BE2C (cell line): Measurements from ENCODE around the gene RELL2. TPM values are rescaled to one million over a fixed set of nuclear protein-coding genes. Genes with fewer than 3 reads are reported as not detected.

Experiments used
- DNase-seq: peaks from one replicate; pipeline ENCODE4 v3.0.0-alpha.2; 2020
- H3K27me3 ChIP-seq: fragments of 250-450 bp; sonication (Bioruptor Pico); 2 replicates; pipeline ENCODE4 v1.5.1; 2020; ENCODE audit warnings: mild to moderate bottlenecking
- H3K36me3 ChIP-seq: fragments of 250-450 bp; sonication (Bioruptor Pico); 2 replicates; pipeline ENCODE4 v1.5.1; 2020; ENCODE audit warnings: mild to moderate bottlenecking
- H3K4me1 ChIP-seq: fragments of 250-450 bp; sonication (Bioruptor Pico); 2 replicates; pipeline ENCODE4 v1.5.1; 2020
- H3K4me3 ChIP-seq: 2 replicates; pipeline ENCODE4 v1.5.1; 2011; ENCODE audit warnings: low read depth, low read length
- H3K9me3 ChIP-seq: fragments of 250-450 bp; sonication (Bioruptor Pico); 2 replicates; pipeline ENCODE4 v1.5.1; 2020
- polyA plus RNA-seq: library from polyadenylated mRNA; unstranded; fragments of >200 nt; gene quantifications from one replicate; pipeline ENCODE4 v1.2.1, GENCODE V29; 2012; ENCODE audit warnings: low read depth, missing spikeins; ENCODE audit not compliant: insufficient read length, insufficient read depth
- TF ChIP-seq, protein P1 (sequence below): IDR thresholded peaks from 2 replicates; pipeline ENCODE4 v1.5.1; 2012; ENCODE audit warnings: mild to moderate bottlenecking, low read depth, low read length

The RELL2 gene, protein sequence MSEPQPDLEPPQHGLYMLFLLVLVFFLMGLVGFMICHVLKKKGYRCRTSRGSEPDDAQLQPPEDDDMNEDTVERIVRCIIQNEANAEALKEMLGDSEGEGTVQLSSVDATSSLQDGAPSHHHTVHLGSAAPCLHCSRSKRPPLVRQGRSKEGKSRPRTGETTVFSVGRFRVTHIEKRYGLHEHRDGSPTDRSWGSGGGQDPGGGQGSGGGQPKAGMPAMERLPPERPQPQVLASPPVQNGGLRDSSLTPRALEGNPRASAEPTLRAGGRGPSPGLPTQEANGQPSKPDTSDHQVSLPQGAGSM
- polyA plus RNA-seq = 62.2 TPM

GRCh38 chr5:141636413-141637122, at the start of gene RELL2, which contains the start of gene HDAC3:
RELL2 (plus strand) TSS chr5:141636997; CDS start chr5:141638226, 1,229 bp downstream.
HDAC3 (minus strand) TSS chr5:141636849; CDS start chr5:141636790, 59 bp downstream.
- H3K4me3 ChIP-seq = peak within 1 kb of the TSS; percentile 96
- TF ChIP-seq, protein P1, sequence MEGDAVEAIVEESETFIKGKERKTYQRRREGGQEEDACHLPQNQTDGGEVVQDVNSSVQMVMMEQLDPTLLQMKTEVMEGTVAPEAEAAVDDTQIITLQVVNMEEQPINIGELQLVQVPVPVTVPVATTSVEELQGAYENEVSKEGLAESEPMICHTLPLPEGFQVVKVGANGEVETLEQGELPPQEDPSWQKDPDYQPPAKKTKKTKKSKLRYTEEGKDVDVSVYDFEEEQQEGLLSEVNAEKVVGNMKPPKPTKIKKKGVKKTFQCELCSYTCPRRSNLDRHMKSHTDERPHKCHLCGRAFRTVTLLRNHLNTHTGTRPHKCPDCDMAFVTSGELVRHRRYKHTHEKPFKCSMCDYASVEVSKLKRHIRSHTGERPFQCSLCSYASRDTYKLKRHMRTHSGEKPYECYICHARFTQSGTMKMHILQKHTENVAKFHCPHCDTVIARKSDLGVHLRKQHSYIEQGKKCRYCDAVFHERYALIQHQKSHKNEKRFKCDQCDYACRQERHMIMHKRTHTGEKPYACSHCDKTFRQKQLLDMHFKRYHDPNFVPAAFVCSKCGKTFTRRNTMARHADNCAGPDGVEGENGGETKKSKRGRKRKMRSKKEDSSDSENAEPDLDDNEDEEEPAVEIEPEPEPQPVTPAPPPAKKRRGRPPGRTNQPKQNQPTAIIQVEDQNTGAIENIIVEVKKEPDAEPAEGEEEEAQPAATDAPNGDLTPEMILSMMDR = no peak
- DNase-seq = peak; percentile 98
- H3K9me3 ChIP-seq = no peaks in the 10 kb centered on the region
- peaks cover 3% of the 10 kb centered on the region for H3K4me1 ChIP-seq
- peaks cover 6% of the 10 kb centered on the region; the same call in 1 of the 2 replicates for H3K36me3 ChIP-seq
- H3K27me3 ChIP-seq = no peaks in the 10 kb centered on the region

GRCh38 chr5:141590127-141590526, 46.7 kb upstream of the RELL2 start:
- Histone ChIP-seq H3K27me3 (no peaks in the 10 kb centered on the region), H3K9me3 (no peaks in the 10 kb centered on the region), H3K4me3 (no peak overlapping the region), H3K36me3 (peaks cover 15% of the 10 kb centered on the region), H3K4me1 (no peaks in the 10 kb centered on the region)
- DNase-seq = no peak
- TF ChIP-seq, protein P1 = no peak

- TF ChIP-seq, protein P1 = no peak
- H3K4me3 ChIP-seq = no peak overlapping the region
- H3K27me3 ChIP-seq = no peaks in the 10 kb centered on the region; the same call in 1 of the 2 replicates
- H3K4me1 ChIP-seq = peaks cover 14% of the 10 kb centered on the region
- no peaks in the 10 kb centered on the region for H3K9me3 ChIP-seq
- H3K36me3 ChIP-seq = no peaks in the 10 kb centered on the region; the same call in none of the 2 replicates
- no peak for DNase-seq
These were observed 39.9 kb upstream of the RELL2 start for GRCh38 chr5:141596867-141597266.

GRCh38 chr5:141597394-141597793, 39.4 kb upstream of the RELL2 start:
- no peak for DNase-seq
- TF ChIP-seq, protein P1 = no peak
- Histone ChIP-seq H3K4me1 (peaks cover 14% of the 10 kb centered on the region), H3K27me3 (no peaks in the 10 kb centered on the region; the same call in 1 of the 2 replicates), H3K4me3 (no peak overlapping the region), H3K36me3 (no peaks in the 10 kb centered on the region; the same call in none of the 2 replicates), H3K9me3 (no peaks in the 10 kb centered on the region)

DNA sequence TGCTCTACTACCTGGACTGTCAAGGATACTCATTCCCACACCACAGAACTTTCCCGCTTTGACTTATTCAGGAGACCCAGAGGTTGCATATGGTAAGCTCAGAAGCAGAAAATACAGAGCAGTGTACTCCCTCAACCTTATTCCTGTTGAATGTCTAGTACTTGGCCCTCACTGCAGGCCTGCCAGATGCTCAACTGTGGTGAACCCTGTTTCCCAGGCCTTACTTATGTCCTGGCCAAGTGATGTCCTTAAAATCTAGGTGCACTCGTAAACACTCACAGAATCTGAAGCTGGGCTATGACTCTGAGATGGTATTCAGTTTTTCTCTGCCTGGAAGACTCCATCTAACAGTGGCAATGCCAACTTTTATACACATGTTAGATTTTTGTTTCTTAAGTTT, 39.0 kb upstream of the RELL2 start:
- Histone ChIP-seq H3K4me1 (peaks cover 14% of the 10 kb centered on the region), H3K4me3 (no peak overlapping the region), H3K9me3 (no peaks in the 10 kb centered on the region), H3K27me3 (no peaks in the 10 kb centered on the region; the same call in 1 of the 2 replicates), H3K36me3 (no peaks in the 10 kb centered on the region; the same call in none of the 2 replicates)
- DNase-seq = no peak
- TF ChIP-seq, protein P1 = no peak
